ENCODE results near the gene ZFP91.
A peak's percentile ranks its signal among the peaks of the same experiment; 100 is the strongest.

The ZFP91 gene

GRCh38 chr11:58575377-58576020, 3.4 kb upstream of the ZFP91 start, which contains the start of gene LPXN:
Gene LPXN, minus strand, starts transcription at chr11:58575856. Its CDS starts 84 bp downstream, at chr11:58575772.
- Mint-ChIP-seq H3K4me3 (peak within 1 kb of the TSS; percentile 90), H3K27ac (peak within 1 kb of the TSS; percentile 100), H3K9me3 (no peaks in the 10 kb centered on the region), H3K27me3 (no peaks in the 10 kb centered on the region), H3K4me1 (ENCODE audit: low read depth) (peaks cover 44% of the 10 kb centered on the region), H3K36me3 (ENCODE audit: low read depth) (peaks cover 69% of the 10 kb centered on the region)
- DNase-seq, result peak; percentile 65

- Mint-ChIP-seq H3K4me1 (ENCODE audit: low read depth) (peaks cover 44% of the 10 kb centered on the region), H3K36me3 (ENCODE audit: low read depth) (peaks cover 73% of the 10 kb centered on the region), H3K9me3 (no peaks in the 10 kb centered on the region), H3K4me3 (peak overlapping the region; percentile 90), H3K27ac (peak overlapping the region; percentile 100), H3K27me3 (no peaks in the 10 kb centered on the region)
- DNase-seq, result no peak
These were observed 1.9 kb upstream of the ZFP91 start for GRCh38 chr11:58576887-58577471.

- Mint-ChIP-seq H3K4me3 (peak overlapping the region; percentile 90), H3K27ac (peak overlapping the region; percentile 100), H3K4me1 (ENCODE audit: low read depth) (peaks cover 48% of the 10 kb centered on the region), H3K27me3 (no peaks in the 10 kb centered on the region), H3K36me3 (ENCODE audit: low read depth) (peaks cover 76% of the 10 kb centered on the region), H3K9me3 (no peaks in the 10 kb centered on the region)
- DNase-seq, result peak; percentile 87
These were observed 1.2 kb upstream of the ZFP91 start for GRCh38 chr11:58577555-58578135.

GRCh38 chr11:58578136-58578634, 678 bp upstream of the ZFP91 start:
- no peaks in the 10 kb centered on the region for H3K27me3 Mint-ChIP-seq
- peaks cover 76% of the 10 kb centered on the region for H3K36me3 Mint-ChIP-seq (ENCODE audit: low read depth)
- no peaks in the 10 kb centered on the region for H3K9me3 Mint-ChIP-seq
- peaks cover 52% of the 10 kb centered on the region for H3K4me1 Mint-ChIP-seq (ENCODE audit: low read depth)
- peak overlapping the region; percentile 100 for H3K27ac Mint-ChIP-seq
- peak overlapping the region; percentile 90 for H3K4me3 Mint-ChIP-seq
- peak; percentile 92 for DNase-seq

- H3K27ac Mint-ChIP-seq, result peak overlapping the region; percentile 100
These were observed 598 bp downstream of the ZFP91 start for GRCh38 chr11:58579192-58580129.

GRCh38 chr11:58580311-58580710, 1.4 kb downstream of the ZFP91 start:
- H3K4me1 Mint-ChIP-seq (ENCODE audit: low read depth), result peaks cover 60% of the 10 kb centered on the region
- H3K4me3 Mint-ChIP-seq, result peak overlapping the region; percentile 90
- DNase-seq, result no peak
- H3K27ac Mint-ChIP-seq, result peak overlapping the region; percentile 100
- H3K9me3 Mint-ChIP-seq, result no peaks in the 10 kb centered on the region
- H3K27me3 Mint-ChIP-seq, result no peaks in the 10 kb centered on the region
- peaks cover 74% of the 10 kb centered on the region for H3K36me3 Mint-ChIP-seq (ENCODE audit: low read depth)

More at GRCh38 chr11:58579192-58580129, 598 bp downstream of the ZFP91 start:
- H3K36me3 Mint-ChIP-seq (ENCODE audit: low read depth), result peaks cover 74% of the 10 kb centered on the region
- H3K27me3 Mint-ChIP-seq, result no peaks in the 10 kb centered on the region
- H3K9me3 Mint-ChIP-seq, result no peaks in the 10 kb centered on the region
- DNase-seq, result peak; percentile 94
- peak overlapping the region; percentile 90 for H3K4me3 Mint-ChIP-seq
- H3K4me1 Mint-ChIP-seq (ENCODE audit: low read depth), result peaks cover 55% of the 10 kb centered on the region

GRCh38 chr11:58582437-58582836, 3.6 kb downstream of the ZFP91 start:
- no peak for DNase-seq
- peak overlapping the region; percentile 90 for H3K4me3 Mint-ChIP-seq
- H3K4me1 Mint-ChIP-seq (ENCODE audit: low read depth), result peaks cover 61% of the 10 kb centered on the region
- H3K27ac Mint-ChIP-seq, result no peak overlapping the region
- no peaks in the 10 kb centered on the region for H3K9me3 Mint-ChIP-seq
- peaks cover 88% of the 10 kb centered on the region for H3K36me3 Mint-ChIP-seq (ENCODE audit: low read depth)
- H3K27me3 Mint-ChIP-seq, result no peaks in the 10 kb centered on the region

- no peaks in the 10 kb centered on the region for H3K27me3 Mint-ChIP-seq
- no peak for DNase-seq
- peaks cover 91% of the 10 kb centered on the region for H3K36me3 Mint-ChIP-seq (ENCODE audit: low read depth)
- peaks cover 75% of the 10 kb centered on the region for H3K4me1 Mint-ChIP-seq (ENCODE audit: low read depth)
- H3K4me3 Mint-ChIP-seq, result no peak overlapping the region
- no peaks in the 10 kb centered on the region for H3K9me3 Mint-ChIP-seq
- H3K27ac Mint-ChIP-seq, result no peak overlapping the region
These were observed 8.1 kb downstream of the ZFP91 start for GRCh38 chr11:58586998-58587397.

GRCh38 chr11:58591659-58592058, 12.8 kb downstream of the ZFP91 start:
- H3K36me3 Mint-ChIP-seq (ENCODE audit: low read depth), result peaks cover 94% of the 10 kb centered on the region
- H3K27ac Mint-ChIP-seq, result peak overlapping the region; percentile 80
- no peak overlapping the region for H3K4me3 Mint-ChIP-seq
- no peak for DNase-seq
- peaks cover 83% of the 10 kb centered on the region for H3K4me1 Mint-ChIP-seq (ENCODE audit: low read depth)
- H3K9me3 Mint-ChIP-seq, result no peaks in the 10 kb centered on the region
- no peaks in the 10 kb centered on the region for H3K27me3 Mint-ChIP-seq

GRCh38 chr11:58592760-58593472, 14.1 kb downstream of the ZFP91 start:
- no peaks in the 10 kb centered on the region for H3K9me3 Mint-ChIP-seq
- peak overlapping the region; percentile 79 for H3K27ac Mint-ChIP-seq
- H3K27me3 Mint-ChIP-seq, result no peaks in the 10 kb centered on the region
- H3K36me3 Mint-ChIP-seq (ENCODE audit: low read depth), result peaks cover 89% of the 10 kb centered on the region
- H3K4me1 Mint-ChIP-seq (ENCODE audit: low read depth), result peaks cover 84% of the 10 kb centered on the region
- H3K4me3 Mint-ChIP-seq, result no peak overlapping the region
- peak; percentile 60 for DNase-seq

- Mint-ChIP-seq H3K4me3 (no peak overlapping the region), H3K27me3 (no peaks in the 10 kb centered on the region), H3K27ac (no peak overlapping the region), H3K9me3 (no peaks in the 10 kb centered on the region), H3K36me3 (ENCODE audit: low read depth) (peaks cover 91% of the 10 kb centered on the region), H3K4me1 (ENCODE audit: low read depth) (peaks cover 94% of the 10 kb centered on the region)
- no peak for DNase-seq
These were observed 16.0 kb downstream of the ZFP91 start for GRCh38 chr11:58594826-58595225.

GRCh38 chr11:58596621-58597020, 17.8 kb downstream of the ZFP91 start:
- Mint-ChIP-seq H3K36me3 (ENCODE audit: low read depth) (peaks cover 90% of the 10 kb centered on the region), H3K27me3 (no peaks in the 10 kb centered on the region), H3K4me3 (no peak overlapping the region), H3K27ac (peak overlapping the region; percentile 90), H3K4me1 (ENCODE audit: low read depth) (peaks cover 94% of the 10 kb centered on the region), H3K9me3 (no peaks in the 10 kb centered on the region)
- no peak for DNase-seq

GRCh38 chr11:58597486-58598144, 18.8 kb downstream of the ZFP91 start:
- Mint-ChIP-seq H3K36me3 (ENCODE audit: low read depth) (peaks cover 90% of the 10 kb centered on the region), H3K9me3 (no peaks in the 10 kb centered on the region), H3K27ac (peak overlapping the region; percentile 90), H3K27me3 (no peaks in the 10 kb centered on the region), H3K4me1 (ENCODE audit: low read depth) (peaks cover 93% of the 10 kb centered on the region), H3K4me3 (peak overlapping the region; percentile 37)
- no peak for DNase-seq
